Activated CD4-positive, alpha-beta memory T cell treated with anti-CD3 and anti-CD28 coated beads, Interleukin-2, amount 10 ng/mL, durations not matched to agents 7 days and 5 days (primary cell): ENCODE data around the gene C22orf23. TPM values are rescaled to one million over a fixed set of nuclear protein-coding genes. Genes with fewer than 3 reads are reported as not detected.

Experiments
- CTCF ChIA-PET: fragments of 350-600 bp; sonication (Branson Sonifier 250); formaldehyde crosslinking; loops from one replicate; lab custom pipeline; 2021; ENCODE audit warnings: antibody characterized with exemption, inconsistent platforms; lab: Charles Lee
- POLR2A ChIA-PET: fragments of 350-600 bp; sonication (Branson Sonifier 250); formaldehyde crosslinking; loops from one replicate; lab custom pipeline; 2021; ENCODE audit warnings: antibody characterized with exemption; lab: Charles Lee
- DNase-seq: peaks from one replicate; pipeline ENCODE4 v3.0.0-alpha.2; 2020
- H3K27ac Mint-ChIP-seq: one replicate; pipeline ENCODE4 v1.8.0; 2021; ENCODE audit warnings: mild to moderate bottlenecking, mixed read lengths
- H3K27me3 Mint-ChIP-seq: one replicate; pipeline ENCODE4 v1.8.0; 2021; ENCODE audit warnings: mixed read lengths
- H3K36me3 Mint-ChIP-seq: one replicate; pipeline ENCODE4 v1.8.0; 2021; ENCODE audit warnings: low read depth, mixed read lengths
- H3K4me1 Mint-ChIP-seq: one replicate; pipeline ENCODE4 v1.8.0; 2021; ENCODE audit warnings: mixed read lengths
- H3K4me3 Mint-ChIP-seq: one replicate; pipeline ENCODE4 v1.8.0; 2021; ENCODE audit warnings: mild to moderate bottlenecking, mixed read lengths
- H3K9me3 Mint-ChIP-seq: one replicate; pipeline ENCODE4 v1.8.0; 2021; ENCODE audit warnings: mixed read lengths
- total RNA-seq, 2 experiments: library from RNA; stranded (reverse); gene quantifications; one replicate each; pipeline ENCODE4 v1.2.3, GENCODE V29; 2021

C22orf23 gene
- total RNA-seq, 2 experiments from 2014 or later, result not detected

GRCh38 chr22:37896181-37896592, 57.2 kb downstream of the C22orf23 start:
- CTCF ChIA-PET, result interaction anchor here (0.6 to 2.4 kb wide), 9 partner anchors 9 to 253 kb away, joined by 3 to 15 read pairs (median 4); partner anchors contain the start of gene MICALL1
- Mint-ChIP-seq H3K27ac (peak overlapping the region; percentile 94), H3K4me3 (peak overlapping the region; percentile 22), H3K4me1 (peaks cover 34% of the 10 kb centered on the region), H3K27me3 (no peaks in the 10 kb centered on the region), H3K36me3 (peaks cover 7% of the 10 kb centered on the region), H3K9me3 (no peaks in the 10 kb centered on the region)
- peak; percentile 73 for DNase-seq
- POLR2A ChIA-PET, result interaction anchor here (0.7 to 2.9 kb wide), 8 partner anchors 9 to 411 kb away, joined by 3 to 45 read pairs (median 3); partner anchors contain the start of genes C22orf23, MICALL1 and POLR2F

DNA sequence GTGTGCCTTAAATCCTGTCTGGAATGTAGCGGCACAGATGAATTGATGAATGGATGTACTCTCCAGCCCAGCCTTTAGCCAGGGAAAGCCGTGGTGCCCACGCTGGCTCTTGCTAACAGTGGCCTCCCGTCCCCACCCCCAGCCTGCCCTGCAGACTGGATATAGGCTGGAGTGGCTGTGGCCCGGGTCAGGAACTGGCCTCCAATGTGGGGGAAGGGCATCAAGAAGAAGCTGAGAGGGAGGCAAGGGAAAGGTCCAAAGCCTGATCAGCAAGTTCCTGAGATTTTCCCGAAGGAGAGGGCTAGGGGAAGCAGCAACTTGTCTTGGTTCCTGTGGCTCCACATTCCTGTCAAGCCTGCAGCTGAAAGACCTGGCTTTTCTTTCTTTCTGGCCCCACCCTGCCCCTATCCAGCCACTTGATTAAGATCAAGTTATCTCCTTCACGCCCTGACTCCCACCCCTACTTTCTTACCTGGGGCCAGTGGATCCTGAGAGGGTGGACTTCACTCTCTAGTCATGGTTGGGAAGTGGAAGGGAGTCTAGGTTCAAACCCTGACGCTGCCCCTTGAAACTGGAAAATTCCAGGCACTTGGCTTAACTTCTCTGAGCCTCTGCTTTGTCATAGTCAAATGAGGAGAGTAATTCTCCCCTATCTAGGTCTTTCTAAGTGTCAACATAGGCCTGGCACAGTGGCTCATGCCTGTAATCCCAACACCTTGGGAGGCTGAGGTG, 58.3 kb downstream of the C22orf23 start:
- Mint-ChIP-seq H3K27ac (peak overlapping the region; percentile 69), H3K36me3 (peaks cover 9% of the 10 kb centered on the region), H3K9me3 (no peaks in the 10 kb centered on the region), H3K4me1 (peaks cover 33% of the 10 kb centered on the region), H3K27me3 (no peaks in the 10 kb centered on the region), H3K4me3 (no peak overlapping the region)
- no peak for DNase-seq
- POLR2A ChIA-PET, result interaction anchor here (1.5 to 2.9 kb wide), 2 partner anchors 8 to 11 kb away, joined by 4 to 45 read pairs; partner anchors contain the start of gene MICALL1
- CTCF ChIA-PET, result interaction anchor here (0.5 to 2.3 kb wide), 5 partner anchors 8 to 76 kb away, joined by 3 to 9 read pairs (median 4); no protein-coding TSS in a partner anchor

DNA sequence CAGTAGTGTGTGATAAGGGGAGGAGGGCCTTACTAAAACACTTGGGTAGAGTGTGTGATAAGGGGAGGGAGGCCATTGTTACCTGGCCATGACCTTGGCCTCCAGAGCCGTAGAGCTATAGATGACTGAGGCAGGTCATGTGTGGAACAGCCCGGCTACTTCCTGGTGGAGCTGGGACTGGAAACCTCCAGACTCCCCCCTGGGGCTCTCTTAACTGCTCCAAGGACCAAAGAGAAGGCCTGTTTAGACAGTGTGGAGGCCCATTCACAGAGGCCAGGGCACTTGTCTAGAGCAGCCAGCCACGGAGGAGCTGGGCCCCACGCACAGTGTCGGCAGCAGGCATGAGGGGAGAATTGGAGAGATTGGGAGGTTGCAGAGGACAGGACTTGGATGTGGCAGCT, 59.8 kb downstream of the C22orf23 start:
- DNase-seq, result no peak
- H3K4me3 Mint-ChIP-seq, result no peak overlapping the region

More for the DNA sequence above, 59.8 kb downstream of the C22orf23 start:
- Mint-ChIP-seq H3K27me3 (no peaks in the 10 kb centered on the region), H3K9me3 (no peaks in the 10 kb centered on the region), H3K27ac (peak overlapping the region; percentile 33), H3K36me3 (peaks cover 18% of the 10 kb centered on the region), H3K4me1 (peaks cover 33% of the 10 kb centered on the region)
- ChIA-PET CTCF (interaction anchor here (1.5 to 2.0 kb wide), 3 partner anchors 30 to 72 kb away, joined by 3 to 4 read pairs (median 4); no protein-coding TSS in a partner anchor), POLR2A (interaction anchor here (1.4 kb wide), 1 partner anchor 86 kb away, joined by 3 read pairs; the partner anchor contains the start of gene GCAT)

Other genes starting within 250 kb of the C22orf23 start
- 10 to 100 TPM; 13.2 to 14.1 TPM for gene GCAT, start 145.7 kb downstream of the C22orf23 start, total RNA-seq
- gene GALR3, start 130.2 kb downstream of the C22orf23 start, total RNA-seq, result not detected
- gene ANKRD54, start 109.3 kb downstream of the C22orf23 start, total RNA-seq, result 10 to 100 TPM; 22.1 TPM
- 100 to 1,000 TPM; 331 to 348 TPM for gene EIF3L, start 104.2 kb downstream of the C22orf23 start, total RNA-seq
- gene MICALL1, start 47.3 kb downstream of the C22orf23 start, total RNA-seq, result 10 to 100 TPM; 21.8 to 24.1 TPM
- 10 to 100 TPM; 50.1 to 56.4 TPM for gene POLR2F, start 98 bp upstream of the C22orf23 start, total RNA-seq
- gene SOX10, start 31.0 kb upstream of the C22orf23 start, total RNA-seq, result not detected
- gene PICK1, start 103.8 kb upstream of the C22orf23 start, total RNA-seq, result 10 to 100 TPM; 11.4 to 12.7 TPM
- not detected for gene SLC16A8, start 130.6 kb upstream of the C22orf23 start, total RNA-seq
- gene BAIAP2L2, start 157.1 kb upstream of the C22orf23 start, total RNA-seq, result under 1 TPM; 0.55 to 0.63 TPM
- gene PLA2G6, start 228.2 kb upstream of the C22orf23 start, total RNA-seq, result 10 to 100 TPM; 80.7 to 85.7 TPM
- 10 to 100 TPM; 15.3 to 16.4 TPM for gene MAFF, start 248.4 kb upstream of the C22orf23 start, total RNA-seq